NCI-H1436 (cell line): ENCODE data around the gene MRPS34.

Experiments used
- DNase-seq: peaks from one replicate; lab custom pipeline; 2025; lab: John Stamatoyannopoulos, UW

Gene MRPS34

DNA sequence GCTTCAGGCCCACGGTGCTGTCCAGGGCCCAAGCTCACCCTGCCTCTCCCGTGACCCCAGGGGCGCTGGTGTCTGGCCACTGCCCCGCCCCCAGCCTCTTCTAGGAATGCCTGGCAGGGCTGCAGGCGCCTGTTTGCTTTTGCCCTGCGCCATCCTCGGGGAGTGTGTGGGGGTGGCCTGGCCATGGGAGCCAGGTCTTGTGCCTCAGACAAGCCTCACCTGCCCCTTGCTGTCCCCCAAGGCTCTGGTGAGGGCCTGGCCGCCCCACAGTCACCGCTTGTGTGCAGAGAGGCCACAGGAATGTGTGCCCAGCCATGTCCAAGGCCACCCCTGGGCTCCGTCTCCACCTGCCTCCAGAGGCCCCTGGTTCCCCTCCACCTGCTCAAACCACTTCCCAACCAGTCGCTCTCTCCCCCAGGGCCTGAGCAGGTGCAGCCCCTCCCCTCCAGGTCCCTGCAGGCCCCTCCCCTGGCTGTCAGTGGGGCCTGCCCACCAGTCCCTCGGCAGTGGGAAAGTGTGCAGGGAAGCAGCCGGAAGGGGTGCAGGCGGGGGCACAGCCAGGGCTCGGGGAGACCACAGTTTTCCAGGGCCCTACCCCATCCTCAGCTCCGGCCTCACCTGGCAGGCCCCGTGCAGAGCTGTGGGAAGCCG is 21.4 kb upstream of the MRPS34 start:
- no peak for DNase-seq

GRCh38 chr16:1793578-1794220 is 20.8 kb upstream of the MRPS34 start, which contains the start of gene IGFALS:
IGFALS (minus strand) TSS chr16:1793705; CDS start chr16:1793652, 53 bp downstream.
- no peak for DNase-seq

DNA sequence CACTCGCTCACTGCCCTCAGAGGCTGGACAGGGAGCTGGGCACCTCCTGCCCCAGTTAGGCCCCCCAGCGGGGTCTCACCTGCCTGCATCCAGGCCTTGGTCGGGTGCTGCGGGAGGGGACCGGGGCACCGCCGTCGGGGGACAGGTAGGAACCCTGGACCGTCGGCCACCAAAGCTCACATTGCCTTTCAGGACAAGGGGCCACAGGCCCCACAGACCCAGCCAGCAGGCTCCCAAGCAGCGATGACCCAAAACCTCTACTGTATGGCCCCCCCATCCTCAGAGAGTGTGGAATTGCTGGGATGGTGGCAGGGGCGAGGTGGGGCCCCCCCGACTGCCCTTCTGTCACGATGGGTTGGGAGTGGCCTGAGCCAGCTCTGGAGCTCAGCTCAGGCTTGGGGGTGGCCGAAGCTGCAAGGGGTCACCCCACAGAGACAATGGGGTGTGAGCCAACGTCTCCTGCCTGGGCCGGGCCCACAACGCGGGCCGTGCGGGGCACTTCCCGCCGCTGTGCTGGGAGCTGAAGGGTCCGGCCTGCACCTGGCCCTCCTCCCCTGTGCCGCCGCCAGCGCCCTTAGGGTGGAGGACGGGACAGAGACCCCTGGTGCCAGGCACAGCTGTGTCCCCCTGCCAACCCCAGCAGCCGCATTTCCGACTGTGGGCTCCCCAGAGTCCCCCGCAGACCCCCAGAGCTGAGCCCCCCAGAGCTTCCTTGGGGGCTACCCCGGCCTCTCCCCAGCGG is 20.1 kb upstream of the MRPS34 start:
- no peak for DNase-seq

- DNase-seq, result no peak
These were observed 19.2 kb upstream of the MRPS34 start for GRCh38 chr16:1791943-1792812.

GRCh38 chr16:1791256-1791942 is 18.5 kb upstream of the MRPS34 start:
- no peak for DNase-seq

DNA sequence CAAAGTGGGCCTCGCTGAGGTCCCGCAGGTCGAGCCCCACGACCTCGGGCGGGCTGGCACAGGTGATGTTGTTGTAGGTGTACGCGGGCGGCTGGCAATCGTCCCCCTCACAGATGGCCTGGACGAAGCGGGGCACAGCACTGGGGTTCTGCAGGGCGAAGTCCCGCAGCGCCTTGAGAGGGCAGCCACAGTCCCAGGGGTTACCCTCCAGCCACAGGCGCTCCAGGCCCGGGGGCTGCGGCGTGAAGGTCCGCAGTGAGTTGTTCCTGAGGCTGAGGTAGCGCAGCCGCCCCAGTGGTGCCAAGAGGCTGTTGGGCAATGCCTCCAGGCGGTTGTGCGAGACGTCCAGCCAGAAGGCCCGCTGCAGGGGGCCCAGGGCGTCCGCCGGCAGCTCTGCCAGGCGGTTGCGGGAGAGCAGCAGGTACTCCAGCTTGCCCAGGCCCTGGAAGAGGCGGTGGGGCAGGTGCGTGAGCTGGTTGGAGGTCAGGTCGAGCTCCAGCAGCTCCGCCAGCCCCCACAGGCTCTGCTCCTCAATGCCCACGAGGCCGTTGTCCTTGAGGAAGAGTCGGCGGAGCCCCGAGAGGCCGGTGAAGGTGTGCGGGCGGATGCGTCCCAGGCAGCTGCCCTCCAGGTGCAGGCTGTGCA is 17.8 kb upstream of the MRPS34 start:
- no peak for DNase-seq

GRCh38 chr16:1790261-1790610 is 17.3 kb upstream of the MRPS34 start:
- no peak for DNase-seq

DNA sequence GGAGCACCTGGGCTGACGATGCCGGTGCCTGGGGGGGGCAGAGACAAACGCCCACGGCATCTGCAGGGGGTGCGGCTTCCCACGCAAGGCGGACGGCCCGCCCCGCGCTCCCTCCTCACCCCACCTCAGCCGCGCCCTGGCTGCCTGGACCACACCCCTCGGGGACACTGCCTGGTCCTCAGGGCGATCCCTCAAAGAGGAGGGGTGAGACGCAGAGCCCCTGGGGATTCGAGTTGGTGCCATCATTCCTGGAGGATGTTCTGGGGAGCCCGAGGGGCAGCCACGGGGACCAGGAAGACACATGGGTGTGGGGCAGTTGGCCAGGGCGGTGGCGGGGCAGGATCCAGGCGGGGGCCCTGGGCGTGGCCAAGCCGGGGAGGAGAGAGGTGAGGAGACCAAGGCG is 16.7 kb upstream of the MRPS34 start:
- DNase-seq, result no peak

GRCh38 chr16:1788708-1789100 is 15.8 kb upstream of the MRPS34 start:
- no peak for DNase-seq

DNA sequence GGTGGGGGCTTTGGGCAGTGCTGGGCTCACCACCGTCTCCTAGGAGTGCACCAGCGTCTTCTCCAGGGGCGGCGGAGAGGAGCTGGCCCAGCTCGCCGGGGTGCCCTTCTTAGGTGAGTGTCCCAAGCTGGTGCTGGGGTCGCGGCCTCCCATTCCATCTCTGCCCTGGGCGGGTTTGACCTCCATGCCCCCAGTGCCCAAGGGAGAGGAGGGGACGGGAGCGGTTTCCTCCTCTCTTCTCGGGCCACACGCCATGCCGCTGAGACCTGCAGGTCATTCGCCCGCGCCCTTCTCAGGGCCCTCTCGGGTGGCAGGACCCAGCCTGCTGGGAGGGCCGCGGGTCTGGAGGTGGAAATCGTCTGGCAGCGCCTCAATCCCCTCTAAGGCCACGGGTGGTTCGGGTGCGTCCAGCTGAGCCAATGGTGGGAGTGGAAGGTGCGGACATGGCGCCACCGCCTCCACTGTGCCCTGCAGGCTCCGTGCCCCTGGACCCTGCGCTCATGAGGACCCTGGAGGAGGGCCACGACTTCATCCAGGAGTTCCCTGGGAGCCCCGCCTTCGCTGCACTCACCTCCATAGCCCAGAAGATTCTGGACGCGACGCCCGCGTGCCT is 15.3 kb upstream of the MRPS34 start:
- no peak for DNase-seq

DNA sequence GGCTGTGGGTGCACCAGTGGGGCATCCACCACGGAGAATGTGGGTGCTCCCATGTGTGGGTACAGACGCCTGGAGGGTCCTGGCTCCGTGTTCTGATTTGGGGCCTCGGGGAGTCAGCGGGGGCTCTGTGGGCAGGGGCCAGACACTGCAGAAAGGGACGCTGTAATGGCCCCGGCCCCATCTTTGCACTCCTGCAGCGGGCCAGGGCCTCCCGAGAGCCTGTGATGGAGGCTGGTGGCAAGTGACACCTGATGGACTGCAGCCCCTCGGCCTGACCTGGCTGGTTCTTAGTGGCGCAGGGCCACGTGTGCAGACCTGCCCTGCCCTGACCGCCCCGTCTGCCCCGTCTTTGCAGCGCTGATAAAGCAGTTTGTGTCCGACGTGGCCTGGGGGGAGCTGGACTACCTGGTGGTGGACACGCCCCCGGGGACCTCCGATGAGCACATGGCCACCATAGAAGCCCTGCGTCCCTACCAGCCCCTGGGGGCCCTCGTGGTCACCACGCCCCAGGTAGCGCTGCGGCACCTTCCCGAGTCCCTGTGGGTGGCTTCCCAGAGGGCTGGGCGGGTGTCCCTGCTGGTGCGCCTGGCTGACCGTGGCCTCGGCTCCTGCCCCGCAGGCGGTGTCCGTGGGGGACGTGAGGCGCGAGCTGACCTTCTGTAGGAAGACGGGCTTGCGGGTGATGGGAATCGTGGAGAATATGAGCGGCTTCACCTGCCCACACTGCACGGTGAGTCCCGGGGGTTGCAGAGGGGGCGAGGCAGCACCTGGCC is 14.6 kb upstream of the MRPS34 start:
- DNase-seq, result no peak

DNA sequence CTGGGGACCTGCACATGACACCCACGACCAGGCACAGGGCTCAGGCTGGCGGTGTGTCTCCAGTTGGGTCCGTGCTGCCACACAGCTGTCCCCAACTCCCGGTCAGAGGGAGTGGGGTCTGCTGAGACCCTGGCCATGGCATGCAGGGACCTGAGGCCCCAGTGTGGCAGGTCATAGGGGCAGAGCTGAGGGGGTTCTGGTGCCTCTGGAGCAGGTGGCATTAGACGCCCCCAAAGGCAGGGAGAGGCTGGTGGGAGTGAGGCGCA is 14.1 kb upstream of the MRPS34 start:
- no peak for DNase-seq

- no peak for DNase-seq
These were observed 13.5 kb upstream of the MRPS34 start for GRCh38 chr16:1786242-1787055.

- DNase-seq, result no peak
These were observed 12.9 kb upstream of the MRPS34 start for GRCh38 chr16:1785846-1786170.

DNA sequence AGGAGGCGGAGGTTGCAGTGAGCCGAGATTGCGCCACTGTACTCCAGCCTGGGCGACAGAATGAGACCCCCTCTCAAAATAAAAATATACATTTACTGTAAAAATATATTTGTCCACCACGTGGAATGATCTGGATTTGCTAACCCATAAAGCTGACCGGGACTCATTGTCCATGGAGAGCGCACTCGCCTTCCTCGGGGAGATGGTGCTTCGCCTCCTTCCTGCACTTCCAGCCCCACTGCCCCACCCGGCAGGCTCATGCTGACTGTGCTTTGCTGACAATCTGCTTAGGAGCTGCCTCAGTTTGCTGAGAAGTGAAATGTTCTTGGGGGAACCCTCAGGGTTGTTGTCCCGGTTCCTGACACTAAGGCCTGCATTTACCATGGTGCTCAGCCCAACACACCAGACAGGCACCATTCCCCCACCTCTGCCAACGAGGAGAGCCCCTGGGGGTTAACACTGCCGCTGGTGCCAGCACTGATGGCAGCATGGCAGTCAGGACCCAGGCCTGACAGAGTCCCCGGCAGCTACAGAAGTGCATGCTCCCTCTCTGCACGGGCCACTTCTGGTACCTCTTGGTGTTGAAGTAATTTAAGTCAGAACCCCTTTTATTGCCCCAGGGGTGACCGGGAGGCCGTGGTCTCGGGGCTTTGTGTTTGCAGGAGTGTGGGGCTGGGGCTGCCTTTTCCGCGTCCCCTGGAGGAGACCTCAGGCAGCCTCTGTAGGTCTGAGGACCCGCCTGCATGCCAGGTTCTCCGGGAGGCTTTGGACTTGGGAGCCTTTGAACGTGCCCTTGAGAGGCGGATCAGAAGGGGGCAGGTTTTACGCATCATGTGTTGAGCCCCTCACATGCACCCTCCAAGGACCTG is 12.3 kb upstream of the MRPS34 start:
- no peak for DNase-seq

GRCh38 chr16:1782408-1783264 is 9.7 kb upstream of the MRPS34 start, which contains the start of the genes NUBP2 and SPSB3:
NUBP2 (plus strand) TSS chr16:1782960; CDS start chr16:1783021, 61 bp downstream.
SPSB3 (minus strand) TSS chr16:1782571; CDS start chr16:1781483, 1,088 bp downstream.
- peak; percentile 99 for DNase-seq

DNA sequence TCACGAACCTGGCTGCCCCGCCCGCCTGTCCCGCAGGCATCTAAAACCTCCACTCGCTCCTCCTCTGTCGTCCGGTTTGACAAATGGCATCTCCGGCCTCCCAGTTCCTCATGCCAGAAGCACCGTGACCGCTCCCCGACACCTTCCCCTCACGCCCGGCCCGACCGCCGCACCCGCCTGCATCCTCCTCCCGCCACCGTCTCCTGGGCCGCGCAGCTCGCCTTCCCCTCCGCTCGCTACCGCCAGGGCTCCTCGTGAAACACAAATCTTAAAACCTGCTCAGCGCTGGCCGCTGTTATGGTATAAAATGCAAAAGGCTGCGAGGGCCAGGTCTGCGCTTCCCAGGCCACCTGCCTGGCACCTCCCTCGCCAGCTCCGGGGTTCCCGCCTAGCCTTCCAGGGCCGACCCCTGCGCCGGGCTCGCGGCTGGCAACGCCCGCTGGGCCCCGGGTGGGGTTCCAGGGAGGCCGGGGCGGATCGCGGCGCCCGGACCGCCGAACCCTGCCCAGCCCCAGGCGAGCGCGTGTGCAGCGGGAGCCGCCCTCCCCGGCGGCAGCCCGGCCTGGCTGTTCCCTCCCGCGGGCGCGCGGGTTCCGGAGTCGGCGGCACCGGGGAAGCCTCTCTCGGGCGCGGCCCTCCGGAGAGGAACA is 8.9 kb upstream of the MRPS34 start:
- DNase-seq, result no peak
